Fibroblast of the conjunctiva (primary cell): ENCODE data around the gene UGP2.
"Not testable (repeated sequence)": the region's sequence is repeated elsewhere in the genome, so short reads cannot be mapped to it uniquely, and the experiment has no call there.

Experiments used
- DNase-seq: peaks from one replicate; pipeline ENCODE4 v3.0.0-alpha.2; 2010; ENCODE audit warnings: low read depth

Gene UGP2

GRCh38 chr2:63893163-63893562 is 51.5 kb downstream of the UGP2 start:
- DNase-seq, result no peak

GRCh38 chr2:63894167-63894566 is 52.5 kb downstream of the UGP2 start:
- no peak for DNase-seq

GRCh38 chr2:63898839-63899238 is 57.1 kb downstream of the UGP2 start:
- no peak for DNase-seq

GRCh38 chr2:63899639-63900038 is 57.9 kb downstream of the UGP2 start:
- DNase-seq, result no peak

- DNase-seq, result no peak
Measured at GRCh38 chr2:63902149-63902548, 60.5 kb downstream of the UGP2 start.

- DNase-seq, result no peak
Measured at GRCh38 chr2:63903003-63903402, 61.3 kb downstream of the UGP2 start.

GRCh38 chr2:63914311-63914710 is 72.6 kb downstream of the UGP2 start:
- no peak for DNase-seq

- no peak for DNase-seq
Measured at GRCh38 chr2:63926815-63927214, 85.1 kb downstream of the UGP2 start.

GRCh38 chr2:63932104-63932503 is 90.4 kb downstream of the UGP2 start:
- not testable (repeated sequence) for DNase-seq
